Activated CD4-positive, alpha-beta T cell treated with anti-CD3 and anti-CD28 coated beads for 4 hours (primary cell): ENCODE data around the gene ARHGAP33.

Source experiments
- DNase-seq, 2 donors: peaks; one replicate each; pipeline ENCODE4 v3.0.0-alpha.2; 2020

ARHGAP33 gene

GRCh38 chr19:35779033-35779432 is 3.7 kb downstream of the ARHGAP33 start:
- no peak for DNase-seq

- DNase-seq = no peak
Measured at GRCh38 chr19:35780058-35780457, 4.7 kb downstream of the ARHGAP33 start.

- DNase-seq = no peak
Measured at GRCh38 chr19:35780717-35781116, 5.4 kb downstream of the ARHGAP33 start.

GRCh38 chr19:35781650-35782049 is 6.3 kb downstream of the ARHGAP33 start:
- no peak for DNase-seq

GRCh38 chr19:35782589-35782988 is 7.2 kb downstream of the ARHGAP33 start:
- DNase-seq = no peak

- DNase-seq = no peak
Measured at GRCh38 chr19:35783469-35784434, 8.4 kb downstream of the ARHGAP33 start.

- no peak for DNase-seq
Measured at GRCh38 chr19:35784503-35785338, 9.4 kb downstream of the ARHGAP33 start.

- no peak for DNase-seq
Measured at GRCh38 chr19:35785339-35785627, 9.9 kb downstream of the ARHGAP33 start.

- DNase-seq = no peak
Measured at GRCh38 chr19:35786299-35787160, 11.2 kb downstream of the ARHGAP33 start.

GRCh38 chr19:35787227-35787799 is 11.9 kb downstream of the ARHGAP33 start:
- DNase-seq = no peak

GRCh38 chr19:35788205-35788960 is 13.0 kb downstream of the ARHGAP33 start:
- DNase-seq = no peak

GRCh38 chr19:35789195-35789977 is 14.0 kb downstream of the ARHGAP33 start:
- DNase-seq = no peak

- DNase-seq = no peak
Measured at GRCh38 chr19:35789978-35790944, 14.9 kb downstream of the ARHGAP33 start.

GRCh38 chr19:35790981-35791813 is 15.8 kb downstream of the ARHGAP33 start:
- no peak for DNase-seq

GRCh38 chr19:35791814-35792279 is 16.5 kb downstream of the ARHGAP33 start:
- DNase-seq = no peak

- no peak for DNase-seq
Measured at GRCh38 chr19:35792312-35792711, 16.9 kb downstream of the ARHGAP33 start.

GRCh38 chr19:35792888-35793287 is 17.5 kb downstream of the ARHGAP33 start:
- DNase-seq = no peak

- no peak for DNase-seq
Measured at GRCh38 chr19:35793381-35794165, 18.2 kb downstream of the ARHGAP33 start.
